Motor neuron (in vitro differentiated cells): Measurements from ENCODE around the gene MNDA. TPM values are rescaled to one million over a fixed set of nuclear protein-coding genes. Genes with fewer than 3 reads are reported as not detected.

Experiments
- ATAC-seq, 8 experiments: fragments of 200-7000 bp; cut with Tn5 transposase; replicated peaks in 6 of 8; 2 replicates each; pipeline ENCODE4 v1.8.0; 2021; ENCODE audit warnings: mild to moderate bottlenecking in 8 of 8, moderate library complexity in 8 of 8
- H3K27ac ChIP-seq, 2 donors: fragments of 250-450 bp; sonication (Bioruptor Pico); 2 replicates each; pipeline ENCODE4 v1.9.0; 2021; ENCODE audit warnings: antibody characterized with exemption in 2 of 2, mild to moderate bottlenecking in 2 of 2, moderate library complexity in 1 of 2
- H3K4me1 ChIP-seq, 2 donors: fragments of 250-450 bp; sonication (Bioruptor Pico); replicated peaks in 1 of 2; 2 replicates each; pipeline ENCODE4 v1.6.1; 2021; ENCODE audit warnings: antibody characterized with exemption in 2 of 2, mild to moderate bottlenecking in 2 of 2, moderate library complexity in 1 of 2
- H3K4me3 ChIP-seq, 5 donors: fragments of 250-450 bp; sonication (Bioruptor Pico); 2 replicates each; pipeline ENCODE4 v1.9.0; 2021; ENCODE audit warnings: antibody characterized with exemption in 5 of 5, mild to moderate bottlenecking in 5 of 5, moderate library complexity in 4 of 5
- WGBS, 10 experiments: fragments of 450-650 bp; shearing (Covaris generic); methylation state at CpG; one replicate each; pipeline ENCODE4 v1.0.0; 2022; 5-methylcytosine and 5-hydroxymethylcytosine counted together
- in situ Hi-C, 9 experiments: fragments of 400-800 bp; cut with MboI; loops; one replicate each; pipeline ENCODE4 v1.15.0; 2021; ENCODE audit warnings: low sequenced_read_pairs in 9 of 9, low pct_unique_long_range_greater_than_20kb in 2 of 9; ENCODE audit not compliant: unreplicated experiment in 9 of 9
- total RNA-seq, 8 experiments: library from RNA; unstranded; fragments of 300-600 nt; gene quantifications; 2 replicates each; pipeline versions ENCODE4 v1.2.3 to v1.2.4, GENCODE V29; 2022

The MNDA gene
- total RNA-seq, 8 experiments from 2014 or later: 0.22 TPM; not detected in 7

DNA sequence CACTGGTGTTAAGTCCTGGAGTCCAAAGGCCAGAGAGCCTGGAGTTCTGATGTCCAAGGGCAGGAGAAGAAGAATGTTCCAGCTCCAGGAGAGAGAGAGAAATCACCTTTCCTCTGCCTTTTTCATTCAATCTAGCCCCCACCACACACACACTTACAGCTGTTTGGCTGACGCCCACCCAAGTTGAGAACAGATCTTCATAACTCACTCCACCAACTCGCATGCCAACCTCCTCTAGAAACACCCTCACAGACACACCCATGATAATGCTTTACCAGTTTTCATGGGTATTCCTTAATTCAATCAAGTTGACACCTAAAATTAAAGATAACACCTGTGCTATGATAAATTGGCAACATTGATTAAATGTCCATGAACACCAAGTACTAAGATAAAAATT is 42.0 kb downstream of the MNDA start:
- 0 to 100% (median 63%) methylated on average over 1 to 2 of the region's 2 CpGs; no CpG with 5 or more reads in 5 of the 10 experiments for WGBS, 10 experiments
- no peak for ATAC-seq
- Histone ChIP-seq H3K4me3 (no peak overlapping the region), H3K27ac (no peak overlapping the region), H3K4me1 (no peaks in the 10 kb centered on the region)
- in situ Hi-C loops: no loop called here

DNA sequence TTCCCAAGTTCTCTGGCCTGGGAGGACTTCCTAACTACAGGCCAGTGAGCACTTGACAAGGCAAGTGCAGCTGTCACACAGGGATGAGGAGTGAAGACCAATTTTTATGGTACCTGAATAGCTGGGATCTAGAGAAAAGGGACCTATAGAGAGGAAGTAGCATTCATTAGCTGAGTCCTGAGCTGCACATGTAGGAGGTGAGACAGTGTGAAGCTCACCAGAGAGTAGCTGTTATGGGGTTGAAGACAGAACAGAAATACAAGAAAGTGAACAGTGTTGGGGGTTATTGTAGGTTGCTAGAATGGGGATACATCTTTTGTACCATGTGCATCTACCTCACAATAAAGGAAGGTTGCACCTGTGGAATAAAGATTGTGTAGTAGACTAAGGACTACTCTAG is 62.5 kb downstream of the MNDA start:
- H3K27ac ChIP-seq: no peak overlapping the region
- H3K4me3 ChIP-seq: no peak overlapping the region
- H3K4me1 ChIP-seq: no peaks in the 10 kb centered on the region
- no peak for ATAC-seq
- in situ Hi-C loops: no loop called here

DNA sequence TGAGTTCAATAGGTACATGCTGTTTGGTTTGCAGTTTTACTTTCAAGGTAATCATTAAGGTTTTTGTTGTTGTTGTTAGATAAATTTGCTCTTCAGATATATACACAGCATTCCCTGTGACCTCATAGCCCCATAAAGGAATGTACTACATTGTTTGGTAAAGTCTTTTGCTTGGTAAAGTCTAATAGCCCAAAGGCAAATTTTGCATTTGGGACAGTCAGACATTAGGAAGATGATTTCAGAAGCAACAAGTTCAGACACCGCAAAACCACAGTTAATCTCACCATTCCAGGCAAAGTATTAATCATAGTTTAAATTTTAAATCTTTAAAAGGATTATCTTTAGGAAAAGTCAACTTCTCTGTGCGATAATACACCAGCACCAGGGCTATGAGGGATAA is 67.6 kb downstream of the MNDA start:
- Histone ChIP-seq H3K4me3 (no peak overlapping the region), H3K4me1 (no peaks in the 10 kb centered on the region), H3K27ac (no peak overlapping the region)
- ATAC-seq: no peak
- in situ Hi-C loops: no loop called here
- 80 to 100% (median 86%) methylated on average over 1 to 2 of the region's 2 CpGs; no CpG with 5 or more reads in 5 of the 10 experiments for WGBS, 10 experiments

Other genes with a start within 250 kb of the MNDA start
- gene OR10Z1, start 226.1 kb upstream of the MNDA start, total RNA-seq: 1 to 10 TPM in 1 of 8 experiments, under 1 TPM in 4, not detected in 3; 0.10 to 1.1 (median 0.23) TPM
- 1 to 10 TPM in 1 of 8 experiments, under 1 TPM in 4, not detected in 3; 0.17 to 1.1 (median 0.46) TPM for gene SPTA1, start 144.6 kb upstream of the MNDA start, total RNA-seq
- gene OR6K2, start 130.7 kb upstream of the MNDA start, total RNA-seq: under 1 TPM in 1 of 8 experiments, not detected in 7; 0.62 TPM
- under 1 TPM in 3 of 8 experiments, not detected in 5; 0.32 to 0.81 (median 0.54) TPM for gene OR6K3, start 110.6 kb upstream of the MNDA start, total RNA-seq
- gene OR6K6, start 76.6 kb upstream of the MNDA start, total RNA-seq: 1 to 10 TPM in 1 of 8 experiments, not detected in 7; 1.0 TPM
- under 1 TPM in 5 of 8 experiments, not detected in 3; 0.05 to 0.81 (median 0.17) TPM for gene OR6N1, start 59.2 kb upstream of the MNDA start, total RNA-seq
- under 1 TPM in 6 of 8 experiments, not detected in 2; 0.05 to 0.90 (median 0.15) TPM for gene OR6N2, start 50.1 kb upstream of the MNDA start, total RNA-seq
- 1 to 10 TPM in 1 of 8 experiments, under 1 TPM in 3, not detected in 4; 0.40 to 3.5 (median 0.64) TPM for gene PYHIN1, start 100.2 kb downstream of the MNDA start, total RNA-seq
- gene IFI16, start 178.6 kb downstream of the MNDA start, total RNA-seq: 100 to 1,000 TPM in 3 of 8 experiments, 10 to 100 TPM in 5; 16.1 to 179 (median 40.5) TPM
- 1 to 10 TPM in 5 of 8 experiments, not detected in 3; 2.2 to 4.1 (median 2.8) TPM for gene AIM2, start 245.4 kb downstream of the MNDA start, total RNA-seq